ENCODE data around the gene ARHGAP4.

GRCh38 chrX:153905481-153906095 lies 20.5 kb downstream of the ARHGAP4 start:
- TF ChIP-seq CTCF (IDR thresholded peaks at IDR 0.05; ENCODE audit: low read length) (no peak), EZH2 (IDR thresholded peaks at IDR 0.05; ENCODE audit: borderline replicate concordance, low read length) (no peak)
